DMS 273 (cell line): ENCODE data around the gene EFHC2.

Experiments
- DNase-seq: peaks from one replicate; lab custom pipeline; 2025; ENCODE audit not compliant: unreplicated experiment; lab: John Stamatoyannopoulos, UW

Gene EFHC2

GRCh38 chrX:44343412-44344141 is at the start of gene EFHC2:
TSS of gene EFHC2 (minus strand) at chrX:44343672. CDS start at chrX:44343588, 84 bp downstream.
- peak; percentile 63 for DNase-seq

- no peak for DNase-seq
Observed at GRCh38 chrX:44392767-44393166, 49.3 kb upstream of the EFHC2 start.

- DNase-seq: no peak
Observed at GRCh38 chrX:44384688-44385338, 41.3 kb upstream of the EFHC2 start.

- DNase-seq: no peak
Observed at GRCh38 chrX:44382871-44383270, 39.4 kb upstream of the EFHC2 start.

- no peak for DNase-seq
Observed at GRCh38 chrX:44352758-44353157, 9.3 kb upstream of the EFHC2 start.

- DNase-seq: no peak
Observed at GRCh38 chrX:44349561-44349960, 6.1 kb upstream of the EFHC2 start.

GRCh38 chrX:44344687-44345086 is 1.2 kb upstream of the EFHC2 start:
- DNase-seq: no peak

- DNase-seq: no peak
Observed at GRCh38 chrX:44344194-44344593, 722 bp upstream of the EFHC2 start.

GRCh38 chrX:44342866-44343265 is 606 bp downstream of the EFHC2 start:
- DNase-seq: no peak

- DNase-seq: no peak
Observed at GRCh38 chrX:44338361-44338760, 5.1 kb downstream of the EFHC2 start.

GRCh38 chrX:44332437-44332836 is 11.0 kb downstream of the EFHC2 start:
- no peak for DNase-seq

GRCh38 chrX:44330227-44330626 is 13.2 kb downstream of the EFHC2 start:
- DNase-seq: no peak

- DNase-seq: no peak
Observed at GRCh38 chrX:44319550-44319949, 23.9 kb downstream of the EFHC2 start.

GRCh38 chrX:44317181-44317580 is 26.3 kb downstream of the EFHC2 start:
- DNase-seq: no peak

GRCh38 chrX:44314808-44315207 is 28.7 kb downstream of the EFHC2 start:
- no peak for DNase-seq

- DNase-seq: no peak
Observed at GRCh38 chrX:44314259-44314734, 29.2 kb downstream of the EFHC2 start.

- no peak for DNase-seq
Observed at GRCh38 chrX:44312421-44312820, 31.1 kb downstream of the EFHC2 start.

- no peak for DNase-seq
Observed at GRCh38 chrX:44310227-44310626, 33.2 kb downstream of the EFHC2 start.

GRCh38 chrX:44308869-44309268 is 34.6 kb downstream of the EFHC2 start:
- no peak for DNase-seq

GRCh38 chrX:44306356-44306755 is 37.1 kb downstream of the EFHC2 start:
- peak; percentile 43 for DNase-seq

GRCh38 chrX:44305921-44306320 is 37.6 kb downstream of the EFHC2 start:
- DNase-seq: peak; percentile 45

- peak; percentile 8 for DNase-seq
Observed at GRCh38 chrX:44303119-44303518, 40.4 kb downstream of the EFHC2 start.

GRCh38 chrX:44299177-44299576 is 44.3 kb downstream of the EFHC2 start:
- DNase-seq: no peak
